OCI-LY7 (cell line): ENCODE measurements around the gene ERBIN.

Source experiments
- CTCF ChIP-seq: fragments of 200-600 bp; sonication (generic); conservative IDR thresholded peaks from 2 replicates; pipeline ENCODE4 v1.5.1; 2014; ENCODE audit warnings: mild to moderate bottlenecking, antibody characterized with exemption, low read length, moderate library complexity, mixed read lengths
- EZH2phosphoT487 ChIP-seq: fragments of 200-600 bp; sonication (generic); IDR thresholded peaks from 2 replicates; pipeline ENCODE4 v1.6.1; 2018; ENCODE audit warnings: low read depth, borderline replicate concordance, mild to moderate bottlenecking, mixed run types, antibody characterized with exemption, low read length, moderate library complexity, mixed read lengths

- TF ChIP-seq CTCF: no peak
- no peak for TF ChIP-seq EZH2phosphoT487
Observed at GRCh38 chr5:65883461-65883860, 42.9 kb upstream of the ERBIN start.
